Measurements from ENCODE around the gene SLC15A1. TPM values are rescaled to one million over a fixed set of nuclear protein-coding genes. Genes with fewer than 3 reads are reported as not detected.

Gene SLC15A1
- total RNA-seq, 1 experiment from 2014 or later = 1.9 TPM

GRCh38 chr13:98778749-98779148, 26.3 kb upstream of the SLC15A1 start:
- Histone ChIP-seq H2BK20ac (ENCODE audit: low read depth, low read length, poor library complexity, severe bottlenecking) (no peak overlapping the region), H2BK15ac (ENCODE audit: low read depth, low read length) (no peak overlapping the region), H4K5ac (ENCODE audit: insufficient read length, low read depth, low read length) (no peak overlapping the region), H3K4me1 (ENCODE audit: insufficient read depth, low read length) (no peaks in the 10 kb centered on the region; the same call in 1 of the 2 replicates), H3K27me3 (ENCODE audit: insufficient read depth, low read length) (no peaks in the 10 kb centered on the region), H2AK5ac (ENCODE audit: insufficient read length, low read length) (no peak overlapping the region), H4K91ac (ENCODE audit: insufficient read length, low read depth, low read length) (no peak overlapping the region), H3K9ac (ENCODE audit: extremely low read depth, insufficient read length, low read length) (no peak overlapping the region), H3K23ac (ENCODE audit: insufficient read length, low read depth, low read length) (no peak overlapping the region), H2BK12ac (ENCODE audit: insufficient read length, low read depth, low read length) (no peak overlapping the region), H3K79me1 (ENCODE audit: insufficient read depth, low read depth, low read length, poor library complexity, severe bottlenecking) (no peaks in the 10 kb centered on the region), H3K79me2 (ENCODE audit: insufficient read depth, low read length) (0 out of 2 replicates have a peak, but pooled peaks cover 1% of the 10 kb centered on the region), H3K23me2 (ENCODE audit: insufficient read length, low read depth, low read length, poor library complexity, severe bottlenecking) (no peaks in the 10 kb centered on the region), H3K4me2 (ENCODE audit: insufficient read depth, insufficient read length, low read length) (no peak overlapping the region), H4K8ac (replicated peaks; ENCODE audit: insufficient read length, low read depth, low read length) (no peak overlapping the region), H3T11ph (ENCODE audit: low read length) (no peak overlapping the region), H3K14ac (ENCODE audit: insufficient read depth, low read length) (no peak overlapping the region), H2BK5ac (ENCODE audit: insufficient read length, low read length) (no peak overlapping the region), H2AFZ (ENCODE audit: low read length) (no peak overlapping the region), H3K9me3 (ENCODE audit: control insufficient read depth, low read depth, low read length) (no peaks in the 10 kb centered on the region), H2BK120ac (ENCODE audit: low read depth, low read length, poor library complexity, severe bottlenecking) (no peak overlapping the region), H3K27ac (ENCODE audit: insufficient read length, low read depth, low read length) (no peak overlapping the region), H3K18ac (ENCODE audit: insufficient read length, low read depth, low read length) (no peak overlapping the region), H3K56ac (ENCODE audit: insufficient read length, low read depth, low read length) (no peak overlapping the region), H3K4ac (ENCODE audit: low read depth, low read length) (no peak overlapping the region), H4K20me1 (ENCODE audit: control insufficient read depth, insufficient read depth, insufficient read length) (no peaks in the 10 kb centered on the region)
- no peak for DNase-seq
- Mint-ChIP-seq H3K36me3 (ENCODE audit: insufficient read depth in 1 of 3, low read depth in 3 of 3) (no peaks in the 10 kb centered on the region; a peak in 1 of 7 replicates), H3K4me3 (no peak overlapping the region), H3K27ac (no peak overlapping the region; a peak in 1 of 7 replicates), H3K27me3 (ENCODE audit: low read depth) (no peaks in the 10 kb centered on the region; the same call in 1 of the 2 replicates), H3K4me1 (peaks cover 7 to 9% of the 10 kb centered on the region in 2 experiments), H3K9me3 (peaks cover 0 to 2% of the 10 kb centered on the region in 2 experiments; a peak in 1 of 5 replicates)
- TF ChIP-seq CTCF (conservative IDR thresholded peaks at IDR 0.05) = no peak
- no CpG with 5 or more reads among the region's 8 CpGs for WGBS (ENCODE audit: extremely low coverage, insufficient read length, low lambda C conversion rate)

Measured in H9 (cell line).